ENCODE measurements around the gene ZNF536. TPM values are rescaled to one million over a fixed set of nuclear protein-coding genes. Genes with fewer than 3 reads are reported as not detected.

The ZNF536 gene
- 22.4 TPM for total RNA-seq

- FAIRE-seq (no peak), DNase-seq (ENCODE audit: low spot score in 2 of 2) (peak; percentile 46 to 75)
Observed at GRCh38 chr19:30371960-30372824, at the start of gene ZNF536. Gene ZNF536 (plus strand): TSS chr19:30372384. CDS start chr19:30443563, 71,179 bp downstream.

- no peak for DNase-seq (ENCODE audit: low spot score in 2 of 2)
Observed at GRCh38 chr19:30322641-30323320, 49.4 kb upstream of the ZNF536 start.

GRCh38 chr19:30323904-30324303 lies 48.3 kb upstream of the ZNF536 start:
- no peak for FAIRE-seq
- DNase-seq (ENCODE audit: low spot score in 2 of 2): no peak

More at GRCh38 chr19:30322641-30323320, 49.4 kb upstream of the ZNF536 start:
- no peak for FAIRE-seq

GRCh38 chr19:30324982-30325381 lies 47.2 kb upstream of the ZNF536 start:
- FAIRE-seq (no peak), DNase-seq (ENCODE audit: low spot score in 2 of 2) (no peak)

GRCh38 chr19:30325676-30326392 lies 46.4 kb upstream of the ZNF536 start:
- no peak for FAIRE-seq
- no peak for DNase-seq (ENCODE audit: low spot score in 2 of 2)

GRCh38 chr19:30326393-30326710 lies 45.8 kb upstream of the ZNF536 start:
- no peak for FAIRE-seq
- DNase-seq (ENCODE audit: low spot score in 2 of 2): no peak

- no peak for DNase-seq (ENCODE audit: low spot score in 2 of 2)
- no peak for FAIRE-seq
Observed at GRCh38 chr19:30327331-30327730, 44.9 kb upstream of the ZNF536 start.

GRCh38 chr19:30328096-30328495 lies 44.1 kb upstream of the ZNF536 start:
- DNase-seq (ENCODE audit: low spot score in 2 of 2) (no peak), FAIRE-seq (no peak)

GRCh38 chr19:30330266-30330665 lies 41.9 kb upstream of the ZNF536 start:
- no peak for FAIRE-seq
- no peak for DNase-seq (ENCODE audit: low spot score in 2 of 2)

GRCh38 chr19:30332445-30333234 lies 39.5 kb upstream of the ZNF536 start:
- DNase-seq (ENCODE audit: low spot score in 2 of 2) (no peak), FAIRE-seq (no peak)

GRCh38 chr19:30333291-30334065 lies 38.7 kb upstream of the ZNF536 start:
- DNase-seq (ENCODE audit: low spot score in 2 of 2) (no peak), FAIRE-seq (no peak)

- no peak for FAIRE-seq
Observed at GRCh38 chr19:30334841-30335240, 37.3 kb upstream of the ZNF536 start.

GRCh38 chr19:30335306-30335886 lies 36.8 kb upstream of the ZNF536 start:
- DNase-seq (ENCODE audit: low spot score in 2 of 2) (no peak), FAIRE-seq (no peak)

More at GRCh38 chr19:30334841-30335240, 37.3 kb upstream of the ZNF536 start:
- no peak for DNase-seq (ENCODE audit: low spot score in 2 of 2)

GRCh38 chr19:30336290-30336689 lies 35.9 kb upstream of the ZNF536 start:
- FAIRE-seq: no peak
- DNase-seq (ENCODE audit: low spot score in 2 of 2): no peak

- no peak for FAIRE-seq
- DNase-seq (ENCODE audit: low spot score in 2 of 2): no peak
Observed at GRCh38 chr19:30338041-30338456, 34.1 kb upstream of the ZNF536 start.

GRCh38 chr19:30338878-30339623 lies 33.1 kb upstream of the ZNF536 start:
- FAIRE-seq: no peak

GRCh38 chr19:30339624-30340525 lies 32.3 kb upstream of the ZNF536 start:
- DNase-seq (ENCODE audit: low spot score in 2 of 2) (no peak), FAIRE-seq (no peak)

More at GRCh38 chr19:30338878-30339623, 33.1 kb upstream of the ZNF536 start:
- peak in 1 of 2 donors; percentile 30 for DNase-seq (ENCODE audit: low spot score in 2 of 2)

All from frontal cortex (tissue), 4 donors.